Thoracic aorta (tissue), 2 donors: ENCODE data around the gene KSR1. TPM values are rescaled to one million over a fixed set of nuclear protein-coding genes. Genes with fewer than 3 reads are reported as not detected.
"Not testable (repeated sequence)": the region's sequence is repeated elsewhere in the genome, so short reads cannot be mapped to it uniquely, and the experiment has no call there.

Experiments
- ATAC-seq: fragments of 150-250 bp; one replicate; pipeline ENCODE4 v1.8.0; 2017; ENCODE audit warnings: low read depth; ENCODE audit not compliant: insufficient number of reproducible peaks, low FRiP score
- DNase-seq: peaks from one replicate; pipeline ENCODE4 v3.0.0-alpha.2; 2020; ENCODE audit warnings: low spot score
- H3K27ac ChIP-seq, 2 donors: fragments of 200-600 bp; sonication (generic); 1 replicate in 1 of 2; 2 replicates in 1 of 2; pipeline ENCODE4 v1.5.1; 2016; ENCODE audit warnings: mild to moderate bottlenecking in 2 of 2, moderate library complexity in 2 of 2
- H3K27me3 ChIP-seq: fragments of 200-600 bp; sonication (generic); replicated peaks from 2 replicates; pipeline ENCODE4 v1.6.0; 2016; ENCODE audit warnings: mild to moderate bottlenecking; ENCODE audit not compliant: insufficient read depth
- H3K36me3 ChIP-seq: fragments of 200-600 bp; sonication (generic); one replicate; pipeline ENCODE4 v1.5.1; 2016
- H3K4me1 ChIP-seq, 2 donors: fragments of 200-600 bp; sonication (generic); 1 replicate in 1 of 2; 2 replicates in 1 of 2; pipeline versions ENCODE4 v1.5.1 to v1.6.0; 2016; ENCODE audit warnings: low read depth in 2 of 2, mild to moderate bottlenecking in 1 of 2; ENCODE audit not compliant: control insufficient read depth in 1 of 2
- H3K4me3 ChIP-seq: fragments of 200-600 bp; sonication (generic); 2 replicates; pipeline ENCODE4 v1.5.1; 2016; ENCODE audit warnings: mild to moderate bottlenecking
- H3K9me3 ChIP-seq: fragments of 200-600 bp; sonication (generic); 2 replicates; pipeline ENCODE4 v1.5.1; 2016
- total RNA-seq, 2 donors: library from RNA; depleted of rRNA; stranded (reverse); fragments of >200 nt; gene quantifications; one replicate each; pipeline versions ENCODE4 v1.1.0 to v1.2.3, GENCODE V29; 2016
- TF ChIP-seq, protein P1 (sequence below): fragments of 200-600 bp; sonication (generic); IDR thresholded peaks from one replicate; pipeline ENCODE4 v1.5.1; 2019; ENCODE audit warnings: antibody characterized with exemption

Gene KSR1
- total RNA-seq, 2 donors from 2014 or later, result 17.6 to 46.0 TPM

DNA sequence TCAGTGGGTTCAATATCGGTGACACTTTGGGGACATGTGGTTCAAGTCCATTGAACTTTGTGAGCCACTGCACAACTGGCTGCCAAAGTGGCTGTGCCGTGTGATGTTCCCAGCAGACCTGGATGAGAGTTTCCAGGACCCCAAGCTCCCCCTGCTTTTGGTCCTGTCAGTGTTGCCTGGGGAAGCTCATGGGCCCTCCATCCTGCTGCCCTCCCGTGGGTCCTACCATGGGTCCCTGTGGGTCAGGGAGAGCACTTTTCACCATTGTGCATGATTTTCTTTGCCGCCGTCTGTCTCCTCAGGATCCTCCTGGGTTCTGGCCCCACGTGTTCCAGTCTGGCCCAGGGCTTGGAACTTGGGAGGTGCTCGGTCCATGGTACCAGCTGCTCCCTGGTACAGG, 212.9 kb downstream of the KSR1 start:
- Histone ChIP-seq H3K36me3 (no peaks in the 10 kb centered on the region), H3K27me3 (no peaks in the 10 kb centered on the region), H3K4me3 (no peak overlapping the region), H3K4me1 (no peaks in the 10 kb centered on the region), H3K27ac (no peak overlapping the region), H3K9me3 (no peaks in the 10 kb centered on the region)
- ATAC-seq, result no peak
- TF ChIP-seq, protein P1, sequence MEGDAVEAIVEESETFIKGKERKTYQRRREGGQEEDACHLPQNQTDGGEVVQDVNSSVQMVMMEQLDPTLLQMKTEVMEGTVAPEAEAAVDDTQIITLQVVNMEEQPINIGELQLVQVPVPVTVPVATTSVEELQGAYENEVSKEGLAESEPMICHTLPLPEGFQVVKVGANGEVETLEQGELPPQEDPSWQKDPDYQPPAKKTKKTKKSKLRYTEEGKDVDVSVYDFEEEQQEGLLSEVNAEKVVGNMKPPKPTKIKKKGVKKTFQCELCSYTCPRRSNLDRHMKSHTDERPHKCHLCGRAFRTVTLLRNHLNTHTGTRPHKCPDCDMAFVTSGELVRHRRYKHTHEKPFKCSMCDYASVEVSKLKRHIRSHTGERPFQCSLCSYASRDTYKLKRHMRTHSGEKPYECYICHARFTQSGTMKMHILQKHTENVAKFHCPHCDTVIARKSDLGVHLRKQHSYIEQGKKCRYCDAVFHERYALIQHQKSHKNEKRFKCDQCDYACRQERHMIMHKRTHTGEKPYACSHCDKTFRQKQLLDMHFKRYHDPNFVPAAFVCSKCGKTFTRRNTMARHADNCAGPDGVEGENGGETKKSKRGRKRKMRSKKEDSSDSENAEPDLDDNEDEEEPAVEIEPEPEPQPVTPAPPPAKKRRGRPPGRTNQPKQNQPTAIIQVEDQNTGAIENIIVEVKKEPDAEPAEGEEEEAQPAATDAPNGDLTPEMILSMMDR, result no peak
- DNase-seq, result no peak

DNA sequence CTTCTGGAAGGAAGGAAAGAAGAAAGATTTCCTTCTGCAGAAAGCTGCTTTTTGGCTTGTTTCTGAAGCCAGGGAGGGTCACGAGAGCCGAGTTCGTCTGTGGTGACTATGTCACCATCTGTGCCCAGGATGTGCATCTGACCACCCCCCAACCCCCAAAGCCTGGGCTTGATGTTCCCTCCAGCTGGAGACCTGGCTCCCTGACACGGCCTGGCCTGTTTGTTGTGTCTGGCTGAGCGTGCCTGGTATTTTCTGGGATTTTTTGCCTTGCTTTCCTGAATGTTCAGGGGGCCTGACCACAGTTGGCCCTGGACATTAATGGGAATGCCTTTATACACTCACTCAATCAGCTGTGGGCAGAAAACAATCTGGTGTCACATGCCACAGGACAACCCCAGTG, 213.6 kb downstream of the KSR1 start:
- no peaks in the 10 kb centered on the region for H3K36me3 ChIP-seq
- H3K27ac ChIP-seq, result no peak overlapping the region
- H3K27me3 ChIP-seq, result no peaks in the 10 kb centered on the region
- TF ChIP-seq, protein P1, result no peak
- ATAC-seq (no peak), DNase-seq (no peak)
- H3K4me3 ChIP-seq, result no peak overlapping the region
- no peaks in the 10 kb centered on the region for H3K9me3 ChIP-seq
- no peaks in the 10 kb centered on the region for H3K4me1 ChIP-seq

DNA sequence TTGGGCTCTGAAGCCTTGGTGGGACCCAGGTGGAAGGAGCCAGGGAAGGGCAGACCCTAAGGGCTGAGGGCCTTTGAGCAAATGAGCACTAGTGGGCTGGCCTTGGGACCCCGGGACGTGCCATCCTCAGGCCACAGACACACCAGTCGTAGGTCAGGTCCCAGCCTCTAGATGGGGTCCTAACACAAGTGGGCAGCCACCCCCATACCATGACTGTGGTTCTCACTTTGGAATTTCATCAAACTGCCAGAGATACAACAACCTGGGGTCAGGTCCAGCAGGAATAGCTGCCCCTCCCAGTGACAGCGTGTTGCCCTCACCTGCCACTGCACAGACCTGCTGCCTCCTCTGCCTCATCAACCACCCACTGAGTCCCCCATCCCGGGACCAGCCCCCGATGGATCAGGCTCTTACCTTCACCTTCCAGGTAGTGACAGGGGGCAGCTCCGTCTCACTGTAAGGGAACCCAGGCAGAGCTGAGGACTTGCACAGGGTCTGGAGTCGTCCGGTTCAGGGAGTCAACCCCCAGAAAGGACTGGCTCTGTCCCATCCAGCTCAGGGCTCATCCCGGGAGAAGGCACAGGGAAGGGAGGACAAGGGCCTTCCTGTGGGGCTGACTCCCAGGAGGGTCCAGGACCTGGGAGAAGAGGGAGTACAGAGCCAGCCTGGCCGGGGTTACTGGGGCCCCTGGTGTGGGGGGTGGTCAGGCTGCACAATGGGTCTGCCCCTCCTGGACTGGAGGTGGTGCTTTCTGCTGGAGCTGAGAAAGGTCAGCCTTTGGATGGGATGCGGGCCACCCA, 214.7 kb downstream of the KSR1 start:
- H3K27me3 ChIP-seq, result no peaks in the 10 kb centered on the region
- no peak for DNase-seq
- H3K9me3 ChIP-seq, result no peaks in the 10 kb centered on the region
- H3K4me1 ChIP-seq, result no peaks in the 10 kb centered on the region
- TF ChIP-seq, protein P1, result no peak
- ATAC-seq, result no peak
- H3K27ac ChIP-seq, result no peak overlapping the region
- H3K36me3 ChIP-seq, result no peaks in the 10 kb centered on the region
- H3K4me3 ChIP-seq, result no peak overlapping the region

DNA sequence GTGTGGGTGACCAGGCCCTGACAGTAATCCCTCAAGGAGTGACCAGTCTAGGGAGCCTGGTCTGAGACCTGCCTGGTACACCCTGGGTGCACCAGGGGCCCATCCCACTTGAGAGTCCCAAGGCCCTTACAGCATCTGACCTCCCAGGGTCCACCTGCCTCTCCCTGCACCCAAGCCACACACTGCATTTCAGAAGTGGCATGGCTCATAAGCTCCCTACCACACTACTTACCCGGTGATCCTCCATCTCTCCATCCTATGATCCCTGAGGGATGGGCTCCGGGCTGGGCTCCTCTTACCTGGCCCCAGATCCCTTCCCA, 215.3 kb downstream of the KSR1 start:
- Histone ChIP-seq H3K36me3 (no peaks in the 10 kb centered on the region), H3K9me3 (no peaks in the 10 kb centered on the region), H3K27me3 (no peaks in the 10 kb centered on the region), H3K27ac (no peak overlapping the region), H3K4me3 (no peak overlapping the region), H3K4me1 (no peaks in the 10 kb centered on the region)
- DNase-seq (no peak), ATAC-seq (no peak)
- TF ChIP-seq, protein P1, result no peak

DNA sequence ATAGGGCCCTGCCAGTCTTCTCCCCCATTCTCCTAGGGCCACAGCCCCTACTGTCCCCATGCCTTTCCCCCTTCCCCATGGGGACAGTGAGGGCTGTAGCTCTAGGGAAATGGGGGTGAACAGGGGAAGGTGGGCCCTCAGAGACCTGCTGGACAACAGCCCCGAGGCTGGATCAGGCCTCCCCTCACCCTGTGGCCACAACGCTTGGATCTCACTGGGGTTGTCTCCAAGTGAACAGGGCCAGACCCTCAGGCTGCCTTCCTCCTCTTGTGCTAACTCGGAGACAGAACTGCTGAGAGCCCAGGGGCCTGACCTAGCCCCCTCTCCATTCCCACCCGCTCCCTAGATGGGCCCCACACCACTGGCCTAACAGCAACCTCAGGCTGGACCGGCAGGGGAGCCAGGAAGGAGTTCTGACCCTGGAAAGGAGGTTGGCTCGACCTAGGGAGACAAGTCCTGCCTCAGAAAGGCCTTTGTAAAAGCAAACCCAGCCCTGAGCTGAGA, 215.8 kb downstream of the KSR1 start:
- H3K4me3 ChIP-seq, ATAC-seq, H3K9me3 ChIP-seq, H3K4me1 ChIP-seq, H3K27ac ChIP-seq, H3K27me3 ChIP-seq, DNase-seq, H3K36me3 ChIP-seq: not testable (repeated sequence)

DNA sequence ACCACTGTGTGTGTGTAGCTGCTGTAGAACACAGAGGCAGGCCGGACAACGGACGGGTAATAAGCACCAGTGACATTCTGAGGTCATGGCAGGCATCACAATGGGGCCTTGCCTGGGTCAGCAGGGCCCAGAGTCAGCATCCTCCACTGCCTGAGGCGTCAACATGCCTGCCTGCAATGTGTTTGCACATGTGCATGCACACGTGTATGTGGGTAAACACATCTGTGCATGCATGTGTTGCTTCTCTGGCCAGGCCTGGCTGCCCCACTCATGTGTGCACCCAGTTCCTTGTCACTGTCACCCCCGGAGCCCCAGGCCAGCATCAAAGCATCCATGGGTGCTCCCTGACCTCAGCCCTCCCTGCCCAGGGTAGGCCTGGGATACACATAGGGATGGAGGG, 218.1 kb downstream of the KSR1 start:
- no peaks in the 10 kb centered on the region for H3K36me3 ChIP-seq
- no peak overlapping the region for H3K4me3 ChIP-seq
- ATAC-seq, result no peak
- no peaks in the 10 kb centered on the region for H3K9me3 ChIP-seq
- H3K27me3 ChIP-seq, result no peaks in the 10 kb centered on the region
- no peaks in the 10 kb centered on the region for H3K4me1 ChIP-seq
- no peak for DNase-seq
- no peak overlapping the region for H3K27ac ChIP-seq
- TF ChIP-seq, protein P1, result no peak
